ENCODE results near the gene ANO6. TPM values are rescaled to one million over a fixed set of nuclear protein-coding genes. Genes with fewer than 3 reads are reported as not detected.
A peak's percentile ranks its signal among the peaks of the same experiment; 100 is the strongest.

ANO6 gene
- total RNA-seq, 5 donors from 2014 or later (not counting 1 experiment from before 2014, with no cell fraction given): 17.9 to 22.5 (median 20.3) TPM

GRCh38 chr12:45192707-45193106 lies 23.2 kb upstream of the ANO6 start:
- Mint-ChIP-seq H3K9me3 (no peaks in the 10 kb centered on the region), H3K27me3 (no peaks in the 10 kb centered on the region), H3K27ac (peak overlapping the region in 1 of 2 donors; percentile 44), H3K4me3 (no peak overlapping the region), H3K36me3 (peaks cover 16% of the 10 kb centered on the region), H3K4me1 (peaks cover 0 to 11% (median 9%) of the 10 kb centered on the region in 3 donors)
- Histone ChIP-seq H3K9me3 (no peaks in the 10 kb centered on the region), H3K4me1 (ENCODE audit: control insufficient read depth in 1 of 2, extremely low read depth in 1 of 2, insufficient read depth in 2 of 2, low read length in 2 of 2) (no peaks in the 10 kb centered on the region), H3K36me3 (ENCODE audit: control insufficient read depth in 2 of 2, extremely low read depth in 1 of 2, insufficient read depth in 1 of 2, low read length in 1 of 2) (no peaks in the 10 kb centered on the region), H3K4me3 (ENCODE audit: control insufficient read depth in 1 of 2, extremely low read depth in 1 of 2, low read length in 1 of 2) (no peak overlapping the region), H3K27ac (ENCODE audit: low read length) (no peak overlapping the region), H3K27me3 (replicated peaks in 1 of 2; ENCODE audit: control insufficient read depth in 2 of 2, extremely low read depth in 1 of 2, insufficient read depth in 2 of 2, low read length in 1 of 2) (no peaks in the 10 kb centered on the region)
- WGBS (ENCODE audit: insufficient coverage): no CpG with 5 or more reads among the region's 4 CpGs
- ChIA-PET POLR2A (no interaction called here), CTCF (no interaction called here)
- no peak for DNase-seq
- ATAC-seq (replicated peaks in 1 of 4): no peak

GRCh38 chr12:45200491-45201043 lies 15.3 kb upstream of the ANO6 start:
- WGBS (ENCODE audit: insufficient coverage): 17% methylated on average over 5 of the region's 7 CpGs
- peak overlapping the region; percentile 55 to 63 (median 62) for H3K4me3 Mint-ChIP-seq
- Histone ChIP-seq H3K4me3 (ENCODE audit: control insufficient read depth in 1 of 2, extremely low read depth in 1 of 2, low read length in 1 of 2) (peak overlapping the region; percentile 8 to 12), H3K36me3 (ENCODE audit: control insufficient read depth in 2 of 2, extremely low read depth in 1 of 2, insufficient read depth in 1 of 2, low read length in 1 of 2) (no peaks in the 10 kb centered on the region), H3K9me3 (no peaks in the 10 kb centered on the region), H3K27ac (ENCODE audit: low read length) (no peak overlapping the region), H3K4me1 (ENCODE audit: control insufficient read depth in 1 of 2, extremely low read depth in 1 of 2, insufficient read depth in 2 of 2, low read length in 2 of 2) (peaks cover 13 to 16% of the 10 kb centered on the region in 2 experiments), H3K27me3 (replicated peaks in 1 of 2; ENCODE audit: control insufficient read depth in 2 of 2, extremely low read depth in 1 of 2, insufficient read depth in 2 of 2, low read length in 1 of 2) (no peaks in the 10 kb centered on the region)
- no peaks in the 10 kb centered on the region for H3K9me3 Mint-ChIP-seq
- no peaks in the 10 kb centered on the region for H3K36me3 Mint-ChIP-seq
- peak overlapping the region; percentile 41 to 70 for H3K27ac Mint-ChIP-seq
- CTCF ChIA-PET: interaction anchor here in 1 of 2 donors (0.7 to 1.0 kb wide), 3 partner anchors 15 to 68 kb away, joined by 3 to 4 read pairs (median 4); partner anchors contain the start of gene ANO6
- no peaks in the 10 kb centered on the region for H3K27me3 Mint-ChIP-seq
- POLR2A ChIA-PET: interaction anchor here in 1 of 2 donors (0.6 to 1.0 kb wide), 3 partner anchors 9 to 15 kb away, joined by 3 to 5 read pairs (median 3); no protein-coding TSS in a partner anchor
- peaks cover 23 to 28% (median 26%) of the 10 kb centered on the region in 3 donors for H3K4me1 Mint-ChIP-seq
- ATAC-seq (replicated peaks in 1 of 4): peak; percentile 31 to 61 (median 54)
- DNase-seq: peak in 2 of 35 experiments; percentile 6 to 13

GRCh38 chr12:45203767-45204166 lies 12.1 kb upstream of the ANO6 start:
- H3K9me3 ChIP-seq: no peaks in the 10 kb centered on the region
- Mint-ChIP-seq H3K36me3 (peaks cover 5% of the 10 kb centered on the region), H3K4me1 (peaks cover 23 to 28% (median 26%) of the 10 kb centered on the region in 3 donors), H3K9me3 (no peaks in the 10 kb centered on the region), H3K27ac (no peak overlapping the region), H3K27me3 (no peaks in the 10 kb centered on the region), H3K4me3 (no peak overlapping the region)
- peaks cover 16 to 18% of the 10 kb centered on the region in 2 experiments for H3K4me1 ChIP-seq (ENCODE audit: control insufficient read depth in 1 of 2, extremely low read depth in 1 of 2, insufficient read depth in 2 of 2, low read length in 2 of 2)
- DNase-seq: no peak
- H3K27me3 ChIP-seq (replicated peaks in 1 of 2; ENCODE audit: control insufficient read depth in 2 of 2, extremely low read depth in 1 of 2, insufficient read depth in 2 of 2, low read length in 1 of 2): no peaks in the 10 kb centered on the region
- ATAC-seq (replicated peaks in 1 of 4): no peak
- no peak overlapping the region for H3K4me3 ChIP-seq (ENCODE audit: control insufficient read depth in 1 of 2, extremely low read depth in 1 of 2, low read length in 1 of 2)
- CTCF ChIA-PET: interaction anchor here in 1 of 2 donors (0.6 kb wide), 1 partner anchor 519 kb away, joined by 3 read pairs; no protein-coding TSS in a partner anchor
- H3K27ac ChIP-seq (ENCODE audit: low read length): no peak overlapping the region
- no CpG with 5 or more reads among the region's 1 CpG for WGBS (ENCODE audit: insufficient coverage)
- H3K36me3 ChIP-seq (ENCODE audit: control insufficient read depth in 2 of 2, extremely low read depth in 1 of 2, insufficient read depth in 1 of 2, low read length in 1 of 2): no peaks in the 10 kb centered on the region
- POLR2A ChIA-PET: no interaction called here

GRCh38 chr12:45204757-45205156 lies 11.1 kb upstream of the ANO6 start:
- H3K4me1 ChIP-seq (ENCODE audit: control insufficient read depth in 1 of 2, extremely low read depth in 1 of 2, insufficient read depth in 2 of 2, low read length in 2 of 2): peaks cover 14 to 18% of the 10 kb centered on the region in 2 experiments
- H3K36me3 ChIP-seq (ENCODE audit: control insufficient read depth in 2 of 2, extremely low read depth in 1 of 2, insufficient read depth in 1 of 2, low read length in 1 of 2): no peaks in the 10 kb centered on the region
- no peaks in the 10 kb centered on the region for H3K27me3 ChIP-seq (replicated peaks in 1 of 2; ENCODE audit: control insufficient read depth in 2 of 2, extremely low read depth in 1 of 2, insufficient read depth in 2 of 2, low read length in 1 of 2)
- ChIA-PET CTCF (interaction anchor here in 1 of 2 donors (2.0 kb wide), 1 partner anchor 10 kb away, joined by 6 read pairs; no protein-coding TSS in a partner anchor), POLR2A (no interaction called here)
- Mint-ChIP-seq H3K27ac (no peak overlapping the region), H3K36me3 (peaks cover 8% of the 10 kb centered on the region), H3K4me1 (peaks cover 21 to 28% (median 22%) of the 10 kb centered on the region in 3 donors), H3K27me3 (no peaks in the 10 kb centered on the region), H3K9me3 (no peaks in the 10 kb centered on the region), H3K4me3 (no peak overlapping the region)
- WGBS (ENCODE audit: insufficient coverage): no CpG with 5 or more reads among the region's 3 CpGs
- DNase-seq: no peak
- ATAC-seq (replicated peaks in 1 of 4): no peak
- H3K27ac ChIP-seq (ENCODE audit: low read length): no peak overlapping the region
- no peak overlapping the region for H3K4me3 ChIP-seq (ENCODE audit: control insufficient read depth in 1 of 2, extremely low read depth in 1 of 2, low read length in 1 of 2)
- no peaks in the 10 kb centered on the region for H3K9me3 ChIP-seq

- H3K9me3 ChIP-seq: no peaks in the 10 kb centered on the region
- no peaks in the 10 kb centered on the region for H3K27me3 Mint-ChIP-seq
- DNase-seq (no peak), ATAC-seq (replicated peaks in 1 of 4) (no peak)
- POLR2A ChIA-PET: no interaction called here
- peaks cover 10% of the 10 kb centered on the region for H3K36me3 Mint-ChIP-seq
- peaks cover 17 to 25% (median 18%) of the 10 kb centered on the region in 3 donors for H3K4me1 Mint-ChIP-seq
- H3K4me1 ChIP-seq (ENCODE audit: control insufficient read depth in 1 of 2, extremely low read depth in 1 of 2, insufficient read depth in 2 of 2, low read length in 2 of 2): peaks cover 11 to 18% of the 10 kb centered on the region in 2 experiments
- peak overlapping the region; percentile 11 for H3K27ac ChIP-seq (ENCODE audit: low read length)
- no peaks in the 10 kb centered on the region for H3K27me3 ChIP-seq (replicated peaks in 1 of 2; ENCODE audit: control insufficient read depth in 2 of 2, extremely low read depth in 1 of 2, insufficient read depth in 2 of 2, low read length in 1 of 2)
- no peak overlapping the region for H3K4me3 Mint-ChIP-seq
- WGBS (ENCODE audit: insufficient coverage): 55% methylated on average over 2 of the region's 4 CpGs
- H3K4me3 ChIP-seq (ENCODE audit: control insufficient read depth in 1 of 2, extremely low read depth in 1 of 2, low read length in 1 of 2): no peak overlapping the region
- CTCF ChIA-PET: interaction anchor here in 1 of 2 donors (2.0 kb wide), 1 partner anchor 10 kb away, joined by 6 read pairs; no protein-coding TSS in a partner anchor
- H3K9me3 Mint-ChIP-seq: no peaks in the 10 kb centered on the region
- H3K36me3 ChIP-seq (ENCODE audit: control insufficient read depth in 2 of 2, extremely low read depth in 1 of 2, insufficient read depth in 1 of 2, low read length in 1 of 2): no peaks in the 10 kb centered on the region
- no peak overlapping the region for H3K27ac Mint-ChIP-seq
These were observed 10.6 kb upstream of the ANO6 start for GRCh38 chr12:45205165-45205825.

GRCh38 chr12:45208604-45209487 lies 7.0 kb upstream of the ANO6 start:
- ATAC-seq (replicated peaks in 1 of 4) (no peak), DNase-seq (no peak)
- H3K27me3 ChIP-seq (replicated peaks in 1 of 2; ENCODE audit: control insufficient read depth in 2 of 2, extremely low read depth in 1 of 2, insufficient read depth in 2 of 2, low read length in 1 of 2): no peaks in the 10 kb centered on the region
- Mint-ChIP-seq H3K27ac (no peak overlapping the region), H3K36me3 (peaks cover 14% of the 10 kb centered on the region), H3K9me3 (no peaks in the 10 kb centered on the region), H3K4me3 (no peak overlapping the region), H3K27me3 (no peaks in the 10 kb centered on the region), H3K4me1 (peaks cover 6 to 26% (median 15%) of the 10 kb centered on the region in 3 donors)
- POLR2A ChIA-PET: no interaction called here
- CTCF ChIA-PET: interaction anchor here in 1 of 2 donors (0.6 kb wide), 2 partner anchors 18 to 535 kb away, joined by 3 read pairs; no protein-coding TSS in a partner anchor
- H3K36me3 ChIP-seq (ENCODE audit: control insufficient read depth in 2 of 2, extremely low read depth in 1 of 2, insufficient read depth in 1 of 2, low read length in 1 of 2): no peaks in the 10 kb centered on the region
- H3K9me3 ChIP-seq: no peaks in the 10 kb centered on the region
- peaks cover 0 to 10% of the 10 kb centered on the region in 2 experiments for H3K4me1 ChIP-seq (ENCODE audit: control insufficient read depth in 1 of 2, extremely low read depth in 1 of 2, insufficient read depth in 2 of 2, low read length in 2 of 2)
- WGBS (ENCODE audit: insufficient coverage): 67% methylated on average over 3 of the region's 9 CpGs
- no peak overlapping the region for H3K4me3 ChIP-seq (ENCODE audit: control insufficient read depth in 1 of 2, extremely low read depth in 1 of 2, low read length in 1 of 2)
- no peak overlapping the region for H3K27ac ChIP-seq (ENCODE audit: low read length)
